Right atrium auricular region (tissue), 2 donors: Measurements from ENCODE around the gene CR1. TPM values are rescaled to one million over a fixed set of nuclear protein-coding genes. Genes with fewer than 3 reads are reported as not detected.

ENCODE experiments used
- DNase-seq: peaks from one replicate; pipeline ENCODE4 v3.0.0-alpha.2; 2019; ENCODE audit warnings: low spot score
- H3K27ac ChIP-seq, 2 donors: fragments of 200-600 bp; sonication (generic); 1 replicate in 1 of 2; 2 replicates in 1 of 2; pipeline ENCODE4 v1.5.1; 2016 to 2019
- H3K27me3 ChIP-seq, 2 donors: fragments of 200-600 bp; sonication (generic); one replicate each; pipeline versions ENCODE4 v1.5.1 to v1.6.0; 2017 to 2019
- H3K36me3 ChIP-seq: fragments of 200-600 bp; sonication (generic); one replicate; pipeline ENCODE4 v1.5.1; 2016
- H3K4me1 ChIP-seq, 2 donors: fragments of 200-600 bp; sonication (generic); one replicate each; pipeline versions ENCODE4 v1.5.1 to v1.6.0; 2017 to 2019
- H3K4me3 ChIP-seq, 2 donors: fragments of 200-600 bp; sonication (generic); 1 replicate in 1 of 2; 2 replicates in 1 of 2; pipeline ENCODE4 v1.5.1; 2017 to 2019; ENCODE audit warnings: mild to moderate bottlenecking in 1 of 2, moderate library complexity in 1 of 2
- H3K9me3 ChIP-seq, 2 donors: fragments of 200-600 bp; sonication (generic); one replicate each; pipeline ENCODE4 v1.5.1; 2019
- CTCF ChIP-seq, 2 donors: fragments of 200-600 bp; sonication (generic); IDR thresholded peaks; one replicate each; pipeline ENCODE4 v1.5.1; 2019; ENCODE audit warnings: antibody characterized with exemption in 2 of 2
- total RNA-seq, 2 donors: library from RNA; depleted of rRNA; stranded (reverse); fragments of >200 nt; gene quantifications; one replicate each; pipeline ENCODE4 v1.1.0, GENCODE V29; 2016

Gene CR1
- total RNA-seq, 2 donors from 2014 or later = 0.59 to 1.8 TPM

- no peak for DNase-seq
- Histone ChIP-seq H3K27me3 (peaks cover 0 to 6% of the 10 kb centered on the region in 2 donors), H3K4me1 (peaks cover 0 to 12% of the 10 kb centered on the region in 2 donors), H3K9me3 (no peaks in the 10 kb centered on the region), H3K27ac (no peak overlapping the region), H3K36me3 (no peaks in the 10 kb centered on the region), H3K4me3 (no peak overlapping the region)
- no peak for TF ChIP-seq CTCF (IDR thresholded peaks at IDR 0.05)
These were observed 2.0 kb downstream of the CR1 start for GRCh38 chr1:207497941-207498340.

- Histone ChIP-seq H3K27ac (no peak overlapping the region), H3K9me3 (no peaks in the 10 kb centered on the region), H3K4me1 (peaks cover 0 to 12% of the 10 kb centered on the region in 2 donors), H3K27me3 (peaks cover 0 to 6% of the 10 kb centered on the region in 2 donors), H3K4me3 (no peak overlapping the region), H3K36me3 (no peaks in the 10 kb centered on the region)
- peak; percentile 33 to 71 for TF ChIP-seq CTCF (IDR thresholded peaks at IDR 0.05)
- DNase-seq = peak; percentile 65
These were observed 3.6 kb downstream of the CR1 start for GRCh38 chr1:207499573-207499972.

- peaks cover 0 to 6% of the 10 kb centered on the region in 2 donors for H3K27me3 ChIP-seq
These were observed 4.3 kb downstream of the CR1 start for GRCh38 chr1:207500306-207500705.

GRCh38 chr1:207501071-207501470, 5.1 kb downstream of the CR1 start:
- no peak for DNase-seq
- Histone ChIP-seq H3K4me3 (no peak overlapping the region), H3K27me3 (peaks cover 0 to 3% of the 10 kb centered on the region in 2 donors), H3K27ac (no peak overlapping the region), H3K4me1 (peaks cover 0 to 6% of the 10 kb centered on the region in 2 donors), H3K9me3 (no peaks in the 10 kb centered on the region), H3K36me3 (no peaks in the 10 kb centered on the region)
- TF ChIP-seq CTCF (IDR thresholded peaks at IDR 0.05) = no peak

More at GRCh38 chr1:207500306-207500705, 4.3 kb downstream of the CR1 start:
- no peak for DNase-seq
- Histone ChIP-seq H3K4me1 (peaks cover 0 to 12% of the 10 kb centered on the region in 2 donors), H3K36me3 (no peaks in the 10 kb centered on the region), H3K27ac (no peak overlapping the region), H3K9me3 (no peaks in the 10 kb centered on the region), H3K4me3 (no peak overlapping the region)
- TF ChIP-seq CTCF (IDR thresholded peaks at IDR 0.05) = no peak

GRCh38 chr1:207502726-207503125, 6.8 kb downstream of the CR1 start:
- H3K9me3 ChIP-seq = no peaks in the 10 kb centered on the region
- no peaks in the 10 kb centered on the region for H3K27me3 ChIP-seq
- H3K4me1 ChIP-seq = no peaks in the 10 kb centered on the region
- no peak for DNase-seq
- no peak for TF ChIP-seq CTCF (IDR thresholded peaks at IDR 0.05)
- no peak overlapping the region for H3K4me3 ChIP-seq
- H3K36me3 ChIP-seq = no peaks in the 10 kb centered on the region
- no peak overlapping the region for H3K27ac ChIP-seq

- no peak for TF ChIP-seq CTCF (IDR thresholded peaks at IDR 0.05)
- H3K9me3 ChIP-seq = no peaks in the 10 kb centered on the region
- no peak overlapping the region for H3K4me3 ChIP-seq
- no peak overlapping the region for H3K27ac ChIP-seq
- no peaks in the 10 kb centered on the region for H3K27me3 ChIP-seq
- no peaks in the 10 kb centered on the region for H3K36me3 ChIP-seq
- no peaks in the 10 kb centered on the region for H3K4me1 ChIP-seq
- DNase-seq = no peak
These were observed 8.0 kb downstream of the CR1 start for GRCh38 chr1:207503950-207504349.
